Mesothelial cell of epicardium (in vitro differentiated cells): ENCODE measurements around the gene NKAPD1. TPM values are rescaled to one million over a fixed set of nuclear protein-coding genes. Genes with fewer than 3 reads are reported as not detected.

Experiments
- DNase-seq, 2 experiments: peaks; one replicate each; pipeline ENCODE4 v3.0.0; 2021; ENCODE audit warnings: low spot score in 2 of 2; ENCODE audit not compliant: unreplicated experiment in 2 of 2
- H3K27ac Mint-ChIP-seq: 2 replicates; pipeline ENCODE4 v1.8.0; 2021; ENCODE audit warnings: mixed read lengths
- H3K27me3 Mint-ChIP-seq: 2 replicates; pipeline ENCODE4 v1.8.0; 2021; ENCODE audit warnings: low read depth, mixed read lengths
- H3K36me3 Mint-ChIP-seq: 2 replicates; pipeline ENCODE4 v1.8.0; 2021; ENCODE audit warnings: mixed read lengths
- H3K4me1 Mint-ChIP-seq: 2 replicates; pipeline ENCODE4 v1.8.0; 2021; ENCODE audit warnings: mixed read lengths
- H3K4me3 Mint-ChIP-seq: 2 replicates; pipeline ENCODE4 v1.8.0; 2021; ENCODE audit warnings: mild to moderate bottlenecking, moderate library complexity, mixed read lengths
- H3K9me3 Mint-ChIP-seq: 2 replicates; pipeline ENCODE4 v1.8.0; 2021; ENCODE audit warnings: mixed read lengths
- total RNA-seq: library from RNA; stranded (reverse); gene quantifications from 3 replicates; pipeline ENCODE4 v1.2.1, GENCODE V29; 2021
- TF ChIP-seq, protein P1 (sequence below): fragments of 200-600 bp; sonication (generic); IDR thresholded peaks from one replicate; pipeline ENCODE4 v1.5.0; 2021; ENCODE audit warnings: antibody characterized with exemption; ENCODE audit not compliant: unreplicated experiment

Gene NKAPD1
- total RNA-seq, 1 donor from 2014 or later, result 23.3 TPM

DNA sequence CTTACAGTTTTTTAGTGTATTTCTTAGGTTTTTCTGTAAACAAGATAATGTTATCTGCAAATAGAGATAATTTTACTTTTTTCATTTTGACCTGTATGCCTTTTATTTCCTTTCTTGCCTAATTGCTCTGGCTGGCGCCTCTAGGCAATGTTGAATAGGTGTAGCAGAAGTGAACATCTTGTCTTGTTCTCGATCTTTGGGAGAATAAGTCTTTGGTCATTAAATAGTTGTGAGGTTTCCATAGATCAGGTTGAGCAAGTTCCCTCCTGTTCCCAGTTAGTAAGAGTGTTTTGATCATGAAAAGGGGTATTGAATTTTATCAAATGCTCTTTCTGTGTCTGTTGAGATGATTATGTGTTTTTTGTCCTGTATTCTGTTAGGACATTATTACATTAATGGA is 24.3 kb upstream of the NKAPD1 start:
- no peaks in the 10 kb centered on the region for H3K4me1 Mint-ChIP-seq
- peaks cover 76% of the 10 kb centered on the region for H3K36me3 Mint-ChIP-seq
- H3K9me3 Mint-ChIP-seq, result peaks cover 12% of the 10 kb centered on the region
- TF ChIP-seq, protein P1, sequence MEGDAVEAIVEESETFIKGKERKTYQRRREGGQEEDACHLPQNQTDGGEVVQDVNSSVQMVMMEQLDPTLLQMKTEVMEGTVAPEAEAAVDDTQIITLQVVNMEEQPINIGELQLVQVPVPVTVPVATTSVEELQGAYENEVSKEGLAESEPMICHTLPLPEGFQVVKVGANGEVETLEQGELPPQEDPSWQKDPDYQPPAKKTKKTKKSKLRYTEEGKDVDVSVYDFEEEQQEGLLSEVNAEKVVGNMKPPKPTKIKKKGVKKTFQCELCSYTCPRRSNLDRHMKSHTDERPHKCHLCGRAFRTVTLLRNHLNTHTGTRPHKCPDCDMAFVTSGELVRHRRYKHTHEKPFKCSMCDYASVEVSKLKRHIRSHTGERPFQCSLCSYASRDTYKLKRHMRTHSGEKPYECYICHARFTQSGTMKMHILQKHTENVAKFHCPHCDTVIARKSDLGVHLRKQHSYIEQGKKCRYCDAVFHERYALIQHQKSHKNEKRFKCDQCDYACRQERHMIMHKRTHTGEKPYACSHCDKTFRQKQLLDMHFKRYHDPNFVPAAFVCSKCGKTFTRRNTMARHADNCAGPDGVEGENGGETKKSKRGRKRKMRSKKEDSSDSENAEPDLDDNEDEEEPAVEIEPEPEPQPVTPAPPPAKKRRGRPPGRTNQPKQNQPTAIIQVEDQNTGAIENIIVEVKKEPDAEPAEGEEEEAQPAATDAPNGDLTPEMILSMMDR, result no peak
- DNase-seq, result no peak
- H3K27ac Mint-ChIP-seq, result no peak overlapping the region
- H3K27me3 Mint-ChIP-seq, result no peaks in the 10 kb centered on the region
- H3K4me3 Mint-ChIP-seq, result no peak overlapping the region

DNA sequence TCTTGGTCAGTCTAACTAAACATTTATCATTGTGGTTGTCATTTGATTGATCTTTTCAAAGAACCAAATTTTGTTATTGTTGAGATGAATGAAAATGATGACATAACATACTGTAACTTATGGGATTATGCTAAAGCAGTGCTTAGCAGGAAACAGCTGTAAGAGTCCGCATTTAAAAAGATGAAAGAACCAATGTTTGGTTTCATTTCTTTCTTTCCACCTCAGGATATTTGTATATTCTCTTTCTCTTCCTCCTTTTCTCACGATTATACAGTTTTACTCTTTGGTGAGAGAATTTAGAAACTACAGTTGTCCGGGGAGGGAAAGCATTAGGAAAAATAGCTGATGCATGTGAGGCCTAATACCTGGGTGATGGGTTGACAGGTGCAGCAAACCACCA is 23.4 kb upstream of the NKAPD1 start:
- peaks cover 12% of the 10 kb centered on the region for H3K9me3 Mint-ChIP-seq
- no peak overlapping the region for H3K4me3 Mint-ChIP-seq
- no peak overlapping the region for H3K27ac Mint-ChIP-seq
- TF ChIP-seq, protein P1, result no peak
- no peak for DNase-seq
- no peaks in the 10 kb centered on the region for H3K27me3 Mint-ChIP-seq
- peaks cover 73% of the 10 kb centered on the region for H3K36me3 Mint-ChIP-seq
- no peaks in the 10 kb centered on the region for H3K4me1 Mint-ChIP-seq

DNA sequence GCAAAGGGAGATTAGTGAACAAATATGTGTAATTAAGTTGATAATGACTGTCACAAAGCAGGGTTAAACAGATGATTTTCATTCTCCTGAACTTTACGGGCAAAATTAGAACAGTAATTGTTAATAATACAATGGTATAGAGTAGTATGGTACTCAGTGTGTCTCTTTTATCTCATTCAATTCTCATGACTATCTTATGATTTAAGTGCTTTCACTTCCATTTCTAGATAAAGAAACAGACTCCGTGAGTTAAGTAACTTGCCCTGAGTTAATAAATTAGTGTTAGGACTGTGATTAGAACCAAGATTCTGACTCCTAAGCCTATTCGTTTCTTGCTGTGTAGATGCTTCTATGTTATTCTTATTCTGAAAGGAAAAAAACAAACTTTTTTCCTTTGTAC is 22.3 kb upstream of the NKAPD1 start:
- H3K36me3 Mint-ChIP-seq, result peaks cover 70% of the 10 kb centered on the region

DNA sequence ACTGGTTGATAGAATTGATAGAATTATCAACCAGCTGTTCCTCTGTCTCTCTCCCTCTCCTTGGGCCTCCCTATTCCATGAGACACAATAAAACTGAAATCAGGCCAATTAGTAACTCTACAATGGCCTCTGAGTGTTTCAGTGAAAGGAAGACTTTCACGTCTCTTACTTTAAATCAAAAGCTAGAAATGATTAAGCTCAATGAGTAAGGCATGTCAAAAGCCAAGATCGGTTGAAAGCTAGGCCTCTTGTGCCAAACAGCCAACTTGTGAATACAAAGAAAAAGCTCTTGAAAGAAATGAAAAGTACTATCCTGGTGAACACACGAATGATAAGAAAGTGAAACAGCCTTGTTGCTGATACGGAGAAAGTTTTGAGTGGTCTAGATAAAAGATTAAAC is 16.9 kb upstream of the NKAPD1 start:
- H3K36me3 Mint-ChIP-seq, result peaks cover 39% of the 10 kb centered on the region

More for the DNA sequence above, 22.3 kb upstream of the NKAPD1 start:
- H3K4me1 Mint-ChIP-seq, result no peaks in the 10 kb centered on the region
- TF ChIP-seq, protein P1, result no peak
- peaks cover 12% of the 10 kb centered on the region for H3K9me3 Mint-ChIP-seq
- no peak overlapping the region for H3K27ac Mint-ChIP-seq
- H3K4me3 Mint-ChIP-seq, result no peak overlapping the region
- no peak for DNase-seq
- H3K27me3 Mint-ChIP-seq, result no peaks in the 10 kb centered on the region

DNA sequence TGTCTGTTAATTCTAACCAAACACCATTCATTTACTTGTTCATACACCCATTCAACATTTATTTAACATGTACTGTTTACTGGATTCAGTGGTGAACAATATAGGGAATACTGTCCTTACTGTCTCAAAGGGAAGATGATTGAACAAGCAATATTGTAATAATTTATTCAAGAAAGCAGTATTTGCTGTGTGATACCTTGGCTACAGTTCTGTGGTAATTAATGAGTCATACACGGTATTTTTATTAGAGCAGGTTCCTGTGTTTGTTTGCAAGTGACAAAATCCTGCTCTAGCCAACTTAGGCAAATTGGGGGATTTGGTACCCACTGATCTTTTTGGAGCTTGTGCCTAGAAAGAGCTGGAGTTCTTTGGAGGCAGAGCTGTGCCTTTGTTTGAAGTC is 16.0 kb upstream of the NKAPD1 start:
- no peak for DNase-seq
- H3K4me1 Mint-ChIP-seq, result no peaks in the 10 kb centered on the region
- H3K4me3 Mint-ChIP-seq, result no peak overlapping the region
- H3K9me3 Mint-ChIP-seq, result no peaks in the 10 kb centered on the region
- no peak overlapping the region for H3K27ac Mint-ChIP-seq
- no peaks in the 10 kb centered on the region for H3K27me3 Mint-ChIP-seq
- TF ChIP-seq, protein P1, result no peak
- peaks cover 33% of the 10 kb centered on the region for H3K36me3 Mint-ChIP-seq

More for the DNA sequence above, 16.9 kb upstream of the NKAPD1 start:
- H3K4me1 Mint-ChIP-seq, result no peaks in the 10 kb centered on the region
- DNase-seq, result no peak
- no peaks in the 10 kb centered on the region for H3K27me3 Mint-ChIP-seq
- no peak overlapping the region for H3K4me3 Mint-ChIP-seq
- H3K9me3 Mint-ChIP-seq, result no peaks in the 10 kb centered on the region
- no peak overlapping the region for H3K27ac Mint-ChIP-seq
- TF ChIP-seq, protein P1, result no peak

DNA sequence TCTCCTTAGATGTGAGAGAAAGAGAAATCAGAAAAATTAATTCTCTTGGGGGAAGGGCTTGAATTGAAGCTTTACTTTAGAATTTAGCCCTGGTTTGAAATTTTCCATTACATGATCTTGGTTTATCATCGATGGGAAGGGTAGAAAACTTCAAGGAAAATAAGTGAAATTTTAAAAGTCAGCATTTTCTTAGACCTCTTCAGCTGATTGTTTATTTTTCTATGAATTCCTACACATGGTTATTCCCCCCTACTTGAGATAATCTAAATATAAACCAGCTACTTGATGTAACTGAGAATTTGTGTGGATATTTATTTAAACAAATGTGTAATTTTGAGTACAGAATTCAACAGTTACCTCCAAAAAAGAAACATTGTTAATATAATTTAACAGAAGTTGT is 11.2 kb upstream of the NKAPD1 start:
- no peaks in the 10 kb centered on the region for H3K27me3 Mint-ChIP-seq
- H3K9me3 Mint-ChIP-seq, result no peaks in the 10 kb centered on the region
- no peak for DNase-seq
- no peak overlapping the region for H3K4me3 Mint-ChIP-seq
- TF ChIP-seq, protein P1, result no peak
- H3K27ac Mint-ChIP-seq, result no peak overlapping the region
- H3K4me1 Mint-ChIP-seq, result no peaks in the 10 kb centered on the region
- H3K36me3 Mint-ChIP-seq, result peaks cover 7% of the 10 kb centered on the region
